ENCODE results near the gene SHISA6.

Gene SHISA6

DNA sequence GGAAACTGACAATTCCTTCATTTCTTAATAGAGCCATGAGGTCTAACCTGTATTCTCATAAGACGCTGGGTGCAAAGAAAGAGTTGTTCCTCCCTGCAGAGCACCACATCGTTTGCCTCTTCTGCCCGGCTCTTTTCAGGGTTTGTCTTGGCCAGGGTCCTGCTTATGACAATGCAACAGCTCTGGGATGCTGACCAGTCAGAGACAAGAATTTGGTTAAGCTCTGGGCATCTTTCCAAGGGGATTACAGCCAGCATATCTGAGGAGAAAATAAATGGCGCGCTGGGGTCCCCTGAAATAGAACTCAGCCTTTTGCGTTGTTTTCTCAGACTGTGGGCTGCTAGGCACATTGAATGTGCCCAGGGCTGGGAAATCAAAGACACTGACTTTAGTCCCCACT is 128.6 kb downstream of the SHISA6 start:
- no peak overlapping the region for H3K4me3 ChIP-seq (ENCODE audit: low read length in 2 of 2)
- H3K4me1 ChIP-seq (ENCODE audit: control insufficient read depth in 2 of 2, insufficient read depth in 2 of 2, low read length in 2 of 2), result no peaks in the 10 kb centered on the region
- no peak overlapping the region for H3K27ac ChIP-seq (ENCODE audit: low read depth in 2 of 2, low read length in 2 of 2)
- no peaks in the 10 kb centered on the region for H3K36me3 ChIP-seq (ENCODE audit: control insufficient read depth in 2 of 2, insufficient read depth in 2 of 2, low read length in 2 of 2)
- H3K9ac ChIP-seq (ENCODE audit: low read depth in 1 of 2, low read length in 2 of 2), result no peak overlapping the region
- H3K27me3 ChIP-seq (ENCODE audit: control insufficient read depth in 2 of 2, insufficient read depth in 2 of 2, low read length in 2 of 2), result no peaks in the 10 kb centered on the region
- no peaks in the 10 kb centered on the region for H3K9me3 ChIP-seq (ENCODE audit: control insufficient read depth in 2 of 2, low read length in 2 of 2)

DNA sequence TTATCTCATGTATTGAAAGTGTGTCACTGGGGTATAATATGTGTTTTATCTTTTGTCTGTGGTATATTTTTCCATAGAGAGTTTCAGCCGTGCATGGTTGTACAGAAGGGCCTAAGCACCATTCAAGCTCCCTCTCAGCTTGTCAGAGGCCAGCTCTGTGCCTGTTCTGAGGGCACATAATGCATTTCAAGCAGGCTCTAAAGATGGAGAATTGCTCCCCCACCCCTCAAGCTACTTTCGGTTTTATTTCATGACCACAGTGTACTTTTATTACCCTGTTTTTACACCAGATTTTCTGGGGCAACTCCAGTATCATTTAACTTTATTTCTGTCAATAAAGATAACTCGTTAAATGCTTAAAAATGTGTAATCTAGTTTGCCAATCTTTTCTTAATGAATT is 131.7 kb downstream of the SHISA6 start:
- H3K4me3 ChIP-seq (ENCODE audit: low read length in 2 of 2), result no peak overlapping the region
- no peaks in the 10 kb centered on the region for H3K27me3 ChIP-seq (ENCODE audit: control insufficient read depth in 2 of 2, insufficient read depth in 2 of 2, low read length in 2 of 2)
- H3K9ac ChIP-seq (ENCODE audit: low read depth in 1 of 2, low read length in 2 of 2), result no peak overlapping the region
- no peaks in the 10 kb centered on the region for H3K9me3 ChIP-seq (ENCODE audit: control insufficient read depth in 2 of 2, low read length in 2 of 2)
- H3K36me3 ChIP-seq (ENCODE audit: control insufficient read depth in 2 of 2, insufficient read depth in 2 of 2, low read length in 2 of 2), result no peaks in the 10 kb centered on the region
- H3K27ac ChIP-seq (ENCODE audit: low read depth in 2 of 2, low read length in 2 of 2), result no peak overlapping the region
- H3K4me1 ChIP-seq (ENCODE audit: control insufficient read depth in 2 of 2, insufficient read depth in 2 of 2, low read length in 2 of 2), result no peaks in the 10 kb centered on the region

DNA sequence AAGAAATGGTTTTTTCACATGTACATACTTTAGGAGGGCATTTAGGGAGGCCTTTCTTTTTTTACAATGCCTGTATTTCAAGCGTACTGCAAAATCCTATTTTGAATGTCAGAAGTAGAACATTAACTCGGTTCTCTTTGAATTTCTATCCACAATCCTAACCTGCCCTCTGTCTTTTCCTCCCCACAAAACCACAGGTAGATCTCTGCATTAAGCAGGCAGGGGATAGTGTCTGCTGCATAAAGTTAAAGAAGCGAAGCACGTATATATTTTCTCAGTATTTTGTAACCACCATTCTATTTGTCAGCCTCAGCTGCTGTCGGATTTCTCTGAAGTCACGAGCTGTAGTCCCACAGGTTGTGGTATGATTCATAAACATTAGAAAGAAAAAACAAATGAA is 137.5 kb downstream of the SHISA6 start:
- Histone ChIP-seq H3K27me3 (ENCODE audit: control insufficient read depth in 2 of 2, insufficient read depth in 2 of 2, low read length in 2 of 2) (no peaks in the 10 kb centered on the region), H3K4me1 (ENCODE audit: control insufficient read depth in 2 of 2, insufficient read depth in 2 of 2, low read length in 2 of 2) (no peaks in the 10 kb centered on the region), H3K9me3 (ENCODE audit: control insufficient read depth in 2 of 2, low read length in 2 of 2) (no peaks in the 10 kb centered on the region), H3K27ac (ENCODE audit: low read depth in 2 of 2, low read length in 2 of 2) (no peak overlapping the region), H3K9ac (ENCODE audit: low read depth in 1 of 2, low read length in 2 of 2) (no peak overlapping the region), H3K36me3 (ENCODE audit: control insufficient read depth in 2 of 2, insufficient read depth in 2 of 2, low read length in 2 of 2) (peaks cover 0 to 2% of the 10 kb centered on the region in 2 donors), H3K4me3 (ENCODE audit: low read length in 2 of 2) (no peak overlapping the region)

DNA sequence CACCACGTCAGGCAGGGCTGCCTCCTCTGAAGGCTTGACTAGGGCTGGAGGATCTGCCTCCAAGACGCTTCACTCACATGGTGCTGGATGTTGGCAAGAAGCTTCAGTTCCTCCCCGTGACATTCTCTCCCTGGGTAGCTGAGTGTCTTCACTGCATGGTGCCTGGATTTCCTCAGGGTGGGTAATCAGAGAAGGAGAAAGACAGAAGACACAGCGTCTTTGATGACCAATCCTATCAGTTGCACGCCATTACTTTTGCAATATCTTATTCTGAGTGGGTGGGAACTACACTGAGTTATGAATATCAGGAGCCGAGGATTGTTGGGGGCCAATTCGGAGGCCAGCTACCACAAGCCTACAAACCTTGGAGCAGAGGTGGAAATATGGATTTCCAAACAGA is 139.7 kb downstream of the SHISA6 start:
- Histone ChIP-seq H3K27me3 (ENCODE audit: control insufficient read depth in 2 of 2, insufficient read depth in 2 of 2, low read length in 2 of 2) (no peaks in the 10 kb centered on the region), H3K4me1 (ENCODE audit: control insufficient read depth in 2 of 2, insufficient read depth in 2 of 2, low read length in 2 of 2) (no peaks in the 10 kb centered on the region), H3K27ac (ENCODE audit: low read depth in 2 of 2, low read length in 2 of 2) (no peak overlapping the region), H3K9me3 (ENCODE audit: control insufficient read depth in 2 of 2, low read length in 2 of 2) (no peaks in the 10 kb centered on the region), H3K36me3 (ENCODE audit: control insufficient read depth in 2 of 2, insufficient read depth in 2 of 2, low read length in 2 of 2) (peaks cover 0 to 2% of the 10 kb centered on the region in 2 donors), H3K4me3 (ENCODE audit: low read length in 2 of 2) (no peak overlapping the region), H3K9ac (ENCODE audit: low read depth in 1 of 2, low read length in 2 of 2) (no peak overlapping the region)

DNA sequence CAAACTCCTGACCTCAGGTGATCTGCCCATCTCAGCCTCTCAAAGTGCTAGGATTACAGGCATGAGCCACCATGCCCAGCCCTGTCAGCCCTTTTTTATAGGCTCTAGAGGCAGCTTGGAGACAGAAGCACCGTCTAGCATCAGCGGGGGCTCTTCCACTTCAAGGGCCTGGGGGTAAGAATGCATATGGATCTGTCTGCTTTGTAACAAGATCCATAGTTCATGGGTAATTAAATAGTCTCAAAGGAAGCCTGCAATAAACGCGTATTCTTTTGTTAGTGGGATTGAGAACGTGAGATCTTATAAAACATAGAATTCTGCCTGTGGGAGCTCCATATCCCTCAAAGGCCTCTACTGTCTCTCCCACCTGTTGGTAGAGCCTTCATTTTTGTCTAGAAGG is 142.1 kb downstream of the SHISA6 start:
- H3K36me3 ChIP-seq (ENCODE audit: control insufficient read depth in 2 of 2, insufficient read depth in 2 of 2, low read length in 2 of 2), result peaks cover 0 to 2% of the 10 kb centered on the region in 2 donors
- H3K4me1 ChIP-seq (ENCODE audit: control insufficient read depth in 2 of 2, insufficient read depth in 2 of 2, low read length in 2 of 2), result no peaks in the 10 kb centered on the region
- H3K4me3 ChIP-seq (ENCODE audit: low read length in 2 of 2), result no peak overlapping the region
- no peaks in the 10 kb centered on the region for H3K27me3 ChIP-seq (ENCODE audit: control insufficient read depth in 2 of 2, insufficient read depth in 2 of 2, low read length in 2 of 2)
- no peak overlapping the region for H3K27ac ChIP-seq (ENCODE audit: low read depth in 2 of 2, low read length in 2 of 2)
- H3K9ac ChIP-seq (ENCODE audit: low read depth in 1 of 2, low read length in 2 of 2), result no peak overlapping the region
- no peaks in the 10 kb centered on the region for H3K9me3 ChIP-seq (ENCODE audit: control insufficient read depth in 2 of 2, low read length in 2 of 2)

DNA sequence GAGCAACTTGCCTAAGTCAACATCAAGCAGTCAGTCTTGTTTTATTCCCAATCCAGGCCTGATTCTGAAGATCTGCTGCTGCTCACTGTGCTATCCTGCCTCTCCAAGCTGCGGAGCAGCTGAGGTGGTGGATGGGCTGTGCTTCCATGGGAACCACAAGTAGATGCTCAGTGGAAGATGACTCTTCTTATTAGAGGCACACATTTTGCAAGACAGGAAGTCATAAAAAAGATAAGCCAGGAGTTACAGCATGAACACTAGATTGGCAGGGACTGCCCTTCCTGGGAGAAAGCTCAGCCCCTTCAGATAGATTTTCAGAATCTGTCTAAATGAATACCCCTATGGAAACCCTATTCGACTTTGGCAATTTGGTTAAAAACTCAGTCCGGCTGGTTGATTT is 143.1 kb downstream of the SHISA6 start:
- Histone ChIP-seq H3K27ac (ENCODE audit: low read depth in 2 of 2, low read length in 2 of 2) (no peak overlapping the region), H3K36me3 (ENCODE audit: control insufficient read depth in 2 of 2, insufficient read depth in 2 of 2, low read length in 2 of 2) (peaks cover 0 to 2% of the 10 kb centered on the region in 2 donors), H3K4me1 (ENCODE audit: control insufficient read depth in 2 of 2, insufficient read depth in 2 of 2, low read length in 2 of 2) (no peaks in the 10 kb centered on the region), H3K9me3 (ENCODE audit: control insufficient read depth in 2 of 2, low read length in 2 of 2) (no peaks in the 10 kb centered on the region), H3K9ac (ENCODE audit: low read depth in 1 of 2, low read length in 2 of 2) (no peak overlapping the region), H3K4me3 (ENCODE audit: low read length in 2 of 2) (no peak overlapping the region), H3K27me3 (ENCODE audit: control insufficient read depth in 2 of 2, insufficient read depth in 2 of 2, low read length in 2 of 2) (no peaks in the 10 kb centered on the region)

DNA sequence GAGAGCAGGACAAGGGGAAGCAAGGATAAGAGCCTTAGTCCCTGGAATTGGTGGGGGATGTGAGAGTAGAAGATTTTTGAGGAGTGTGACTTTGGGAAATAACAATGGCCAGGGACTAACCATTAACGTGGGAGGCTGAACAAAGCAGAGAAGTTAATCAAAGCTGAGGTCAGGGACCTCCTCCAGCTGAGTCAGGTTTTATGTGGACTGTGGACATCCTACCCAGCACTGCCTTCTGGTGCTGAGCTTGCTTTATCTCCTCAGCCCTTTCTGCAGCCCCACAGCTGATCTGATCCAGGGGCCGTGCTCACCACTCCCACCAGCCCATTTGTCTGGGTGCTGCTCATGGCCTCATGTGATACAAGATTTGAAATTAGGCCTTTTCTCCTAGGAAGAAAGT is 146.6 kb downstream of the SHISA6 start:
- Histone ChIP-seq H3K9ac (ENCODE audit: low read depth in 1 of 2, low read length in 2 of 2) (no peak overlapping the region), H3K4me1 (ENCODE audit: control insufficient read depth in 2 of 2, insufficient read depth in 2 of 2, low read length in 2 of 2) (no peaks in the 10 kb centered on the region), H3K27me3 (ENCODE audit: control insufficient read depth in 2 of 2, insufficient read depth in 2 of 2, low read length in 2 of 2) (no peaks in the 10 kb centered on the region), H3K9me3 (ENCODE audit: control insufficient read depth in 2 of 2, low read length in 2 of 2) (no peaks in the 10 kb centered on the region), H3K4me3 (ENCODE audit: low read length in 2 of 2) (no peak overlapping the region), H3K27ac (ENCODE audit: low read depth in 2 of 2, low read length in 2 of 2) (no peak overlapping the region), H3K36me3 (ENCODE audit: control insufficient read depth in 2 of 2, insufficient read depth in 2 of 2, low read length in 2 of 2) (no peaks in the 10 kb centered on the region)

DNA sequence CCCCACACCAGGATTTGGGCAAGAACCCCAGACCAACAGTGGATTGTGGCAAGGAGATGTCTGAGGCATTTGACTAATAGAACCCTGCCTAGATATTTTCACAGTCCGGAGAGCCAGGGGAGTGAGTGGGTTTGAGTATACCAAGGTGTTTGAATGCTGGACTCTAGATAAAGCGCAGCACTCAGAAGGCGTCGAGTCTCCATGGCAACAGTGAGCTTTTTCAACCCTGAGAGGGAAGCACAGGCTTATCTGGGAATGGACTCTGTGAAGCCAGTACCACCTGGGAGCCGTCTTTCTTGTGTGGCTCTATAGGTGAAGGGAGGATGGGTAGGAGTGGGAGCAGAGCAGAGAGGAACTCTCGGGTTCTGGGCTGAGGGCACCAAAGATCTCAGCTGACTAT is 147.0 kb downstream of the SHISA6 start:
- no peaks in the 10 kb centered on the region for H3K9me3 ChIP-seq (ENCODE audit: control insufficient read depth in 2 of 2, low read length in 2 of 2)

DNA sequence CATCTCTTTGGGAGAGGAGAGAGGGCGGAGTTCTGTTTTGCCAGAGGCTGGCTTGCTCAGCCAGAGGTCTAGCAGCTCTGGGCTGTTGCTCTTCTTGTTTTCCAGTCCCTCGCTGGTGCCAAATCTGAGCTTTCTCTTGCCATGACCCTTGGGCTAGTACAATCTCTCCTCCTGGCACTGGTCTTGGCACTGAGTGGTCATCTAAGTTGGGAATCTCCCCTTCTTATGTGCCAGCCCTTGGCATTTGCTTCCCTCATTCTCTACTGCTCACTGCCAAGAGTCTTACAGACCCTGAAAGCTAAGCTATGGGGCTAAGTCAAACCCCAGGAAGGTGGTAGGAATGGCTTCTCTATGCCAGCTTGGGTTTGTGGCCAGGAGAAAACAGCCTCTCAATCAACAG is 148.6 kb downstream of the SHISA6 start:
- H3K36me3 ChIP-seq (ENCODE audit: control insufficient read depth in 2 of 2, insufficient read depth in 2 of 2, low read length in 2 of 2), result no peaks in the 10 kb centered on the region
- H3K27me3 ChIP-seq (ENCODE audit: control insufficient read depth in 2 of 2, insufficient read depth in 2 of 2, low read length in 2 of 2), result no peaks in the 10 kb centered on the region
- no peak overlapping the region for H3K27ac ChIP-seq (ENCODE audit: low read depth in 2 of 2, low read length in 2 of 2)
- no peak overlapping the region for H3K4me3 ChIP-seq (ENCODE audit: low read length in 2 of 2)
- no peaks in the 10 kb centered on the region for H3K9me3 ChIP-seq (ENCODE audit: control insufficient read depth in 2 of 2, low read length in 2 of 2)
- no peaks in the 10 kb centered on the region for H3K4me1 ChIP-seq (ENCODE audit: control insufficient read depth in 2 of 2, insufficient read depth in 2 of 2, low read length in 2 of 2)
- H3K9ac ChIP-seq (ENCODE audit: low read depth in 1 of 2, low read length in 2 of 2), result no peak overlapping the region

More for the DNA sequence above, 147.0 kb downstream of the SHISA6 start:
- Histone ChIP-seq H3K4me1 (ENCODE audit: control insufficient read depth in 2 of 2, insufficient read depth in 2 of 2, low read length in 2 of 2) (no peaks in the 10 kb centered on the region), H3K4me3 (ENCODE audit: low read length in 2 of 2) (no peak overlapping the region), H3K27ac (ENCODE audit: low read depth in 2 of 2, low read length in 2 of 2) (no peak overlapping the region), H3K9ac (ENCODE audit: low read depth in 1 of 2, low read length in 2 of 2) (no peak overlapping the region), H3K27me3 (ENCODE audit: control insufficient read depth in 2 of 2, insufficient read depth in 2 of 2, low read length in 2 of 2) (no peaks in the 10 kb centered on the region), H3K36me3 (ENCODE audit: control insufficient read depth in 2 of 2, insufficient read depth in 2 of 2, low read length in 2 of 2) (no peaks in the 10 kb centered on the region)

DNA sequence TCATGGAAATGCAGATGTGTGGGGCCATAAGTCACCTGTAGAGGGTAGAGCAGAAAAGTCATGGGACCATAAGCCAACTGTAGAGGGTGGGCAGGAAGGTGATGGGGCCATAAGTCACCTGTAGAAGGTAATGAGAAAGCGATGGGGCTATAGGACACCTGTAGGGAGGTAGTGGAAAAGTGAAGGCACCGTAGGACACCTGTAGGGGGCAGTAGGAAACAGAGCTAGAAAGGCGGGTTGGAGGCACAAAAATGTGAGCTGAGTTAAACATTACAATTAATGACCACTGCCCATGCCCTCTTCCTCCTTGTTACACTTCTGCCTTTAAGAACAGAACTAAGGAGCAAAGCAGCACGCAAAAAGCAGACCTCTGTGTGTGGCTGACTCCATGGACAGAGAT is 150.1 kb downstream of the SHISA6 start:
- no peaks in the 10 kb centered on the region for H3K9me3 ChIP-seq (ENCODE audit: control insufficient read depth in 2 of 2, low read length in 2 of 2)
- H3K27ac ChIP-seq (ENCODE audit: low read depth in 2 of 2, low read length in 2 of 2), result no peak overlapping the region
- no peaks in the 10 kb centered on the region for H3K27me3 ChIP-seq (ENCODE audit: control insufficient read depth in 2 of 2, insufficient read depth in 2 of 2, low read length in 2 of 2)
- H3K4me1 ChIP-seq (ENCODE audit: control insufficient read depth in 2 of 2, insufficient read depth in 2 of 2, low read length in 2 of 2), result no peaks in the 10 kb centered on the region
- H3K9ac ChIP-seq (ENCODE audit: low read depth in 1 of 2, low read length in 2 of 2), result no peak overlapping the region
- no peak overlapping the region for H3K4me3 ChIP-seq (ENCODE audit: low read length in 2 of 2)
- H3K36me3 ChIP-seq (ENCODE audit: control insufficient read depth in 2 of 2, insufficient read depth in 2 of 2, low read length in 2 of 2), result no peaks in the 10 kb centered on the region

Data from mucosa of rectum (tissue), 2 donors.